ENCODE data around the gene MRPL37. TPM values are rescaled to one million over a fixed set of nuclear protein-coding genes. Genes with fewer than 3 reads are reported as not detected.

Gene MRPL37
- total and polyA plus RNA-seq, 8 donors: 24.8 to 111 (median 50.9) TPM

- 89 to 95% (median 92%) methylated on average over 9 of the region's 9 CpGs for WGBS, 5 donors
- no peaks in the 10 kb centered on the region for H3K27me3 ChIP-seq
- H3K4me1 ChIP-seq: peaks cover 23 to 31% (median 27%) of the 10 kb centered on the region in 4 donors
- peaks cover 83 to 92% (median 85%) of the 10 kb centered on the region in 4 donors for H3K36me3 ChIP-seq
- TF ChIP-seq EP300 (IDR thresholded peaks at IDR 0.05) (no peak), POLR2A (IDR thresholded peaks at IDR 0.05) (no peak), POLR2AphosphoS5 (IDR thresholded peaks at IDR 0.05) (no peak)
- TF ChIP-seq, protein P1, sequence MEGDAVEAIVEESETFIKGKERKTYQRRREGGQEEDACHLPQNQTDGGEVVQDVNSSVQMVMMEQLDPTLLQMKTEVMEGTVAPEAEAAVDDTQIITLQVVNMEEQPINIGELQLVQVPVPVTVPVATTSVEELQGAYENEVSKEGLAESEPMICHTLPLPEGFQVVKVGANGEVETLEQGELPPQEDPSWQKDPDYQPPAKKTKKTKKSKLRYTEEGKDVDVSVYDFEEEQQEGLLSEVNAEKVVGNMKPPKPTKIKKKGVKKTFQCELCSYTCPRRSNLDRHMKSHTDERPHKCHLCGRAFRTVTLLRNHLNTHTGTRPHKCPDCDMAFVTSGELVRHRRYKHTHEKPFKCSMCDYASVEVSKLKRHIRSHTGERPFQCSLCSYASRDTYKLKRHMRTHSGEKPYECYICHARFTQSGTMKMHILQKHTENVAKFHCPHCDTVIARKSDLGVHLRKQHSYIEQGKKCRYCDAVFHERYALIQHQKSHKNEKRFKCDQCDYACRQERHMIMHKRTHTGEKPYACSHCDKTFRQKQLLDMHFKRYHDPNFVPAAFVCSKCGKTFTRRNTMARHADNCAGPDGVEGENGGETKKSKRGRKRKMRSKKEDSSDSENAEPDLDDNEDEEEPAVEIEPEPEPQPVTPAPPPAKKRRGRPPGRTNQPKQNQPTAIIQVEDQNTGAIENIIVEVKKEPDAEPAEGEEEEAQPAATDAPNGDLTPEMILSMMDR (IDR thresholded peaks at IDR 0.05): no peak
- intact Hi-C loops (cut with DNase I; ENCODE audit: low total_unique reads): loop anchor here (10.0 kb wide), 1 partner anchor 189 kb away; the partner anchor contains the start of gene SSBP3
- H3K9me3 ChIP-seq: no peaks in the 10 kb centered on the region
- H3K4me3 ChIP-seq: no peak overlapping the region
- H3K27ac ChIP-seq: no peak overlapping the region
- no peak for DNase-seq
Measured at GRCh38 chr1:54215523-54215922, 15.6 kb downstream of the MRPL37 start.

- WGBS, 5 donors: 24 to 47% (median 35%) methylated on average over 11 of the region's 11 CpGs
- H3K36me3 ChIP-seq: peaks cover 47 to 69% (median 61%) of the 10 kb centered on the region in 4 donors
Measured at GRCh38 chr1:54218883-54219687, 19.1 kb downstream of the MRPL37 start.

GRCh38 chr1:54219688-54220003 lies 19.7 kb downstream of the MRPL37 start:
- H3K4me3 ChIP-seq: no peak overlapping the region
- no peaks in the 10 kb centered on the region for H3K27me3 ChIP-seq
- peak overlapping the region in 4 of 5 donors; percentile 70 to 87 (median 78) for H3K27ac ChIP-seq
- TF ChIP-seq, protein P1 (IDR thresholded peaks at IDR 0.05): no peak
- TF ChIP-seq POLR2AphosphoS5 (IDR thresholded peaks at IDR 0.05) (no peak), POLR2A (IDR thresholded peaks at IDR 0.05) (no peak), EP300 (IDR thresholded peaks at IDR 0.05) (no peak)
- peaks cover 26 to 41% (median 32%) of the 10 kb centered on the region in 4 donors for H3K4me1 ChIP-seq
- no peak for DNase-seq
- intact Hi-C loops (cut with DNase I; ENCODE audit: low total_unique reads): loop anchor here (10.0 kb wide), 1 partner anchor 185 kb away; the partner anchor contains the start of gene SSBP3
- 42 to 66% (median 50%) methylated on average over 3 of the region's 3 CpGs for WGBS, 5 donors
- H3K9me3 ChIP-seq: no peaks in the 10 kb centered on the region
- H3K36me3 ChIP-seq: peaks cover 42 to 69% (median 58%) of the 10 kb centered on the region in 4 donors

More at GRCh38 chr1:54218883-54219687, 19.1 kb downstream of the MRPL37 start:
- intact Hi-C loops (cut with DNase I; ENCODE audit: low total_unique reads): loop anchor here (10.0 kb wide), 1 partner anchor 186 kb away; the partner anchor contains the start of gene SSBP3
- Histone ChIP-seq H3K9me3 (no peaks in the 10 kb centered on the region), H3K27ac (peak overlapping the region; percentile 70 to 87 (median 75)), H3K4me3 (no peak overlapping the region), H3K27me3 (no peaks in the 10 kb centered on the region), H3K4me1 (peaks cover 26 to 41% (median 32%) of the 10 kb centered on the region in 4 donors)
- TF ChIP-seq POLR2AphosphoS5 (IDR thresholded peaks at IDR 0.05) (no peak), POLR2A (IDR thresholded peaks at IDR 0.05) (no peak), EP300 (IDR thresholded peaks at IDR 0.05) (no peak)
- TF ChIP-seq, protein P1 (IDR thresholded peaks at IDR 0.05): no peak
- peak; percentile 59 to 64 for DNase-seq

GRCh38 chr1:54220004-54220811 lies 20.2 kb downstream of the MRPL37 start:
- Histone ChIP-seq H3K36me3 (peaks cover 36 to 69% (median 57%) of the 10 kb centered on the region in 4 donors), H3K27me3 (no peaks in the 10 kb centered on the region), H3K9me3 (no peaks in the 10 kb centered on the region), H3K4me1 (peaks cover 26 to 41% (median 32%) of the 10 kb centered on the region in 4 donors), H3K27ac (peak overlapping the region in 4 of 5 donors; percentile 70 to 87 (median 78)), H3K4me3 (no peak overlapping the region)
- WGBS, 5 donors: 38 to 59% (median 53%) methylated on average over 14 to 18 of the region's 18 CpGs
- intact Hi-C loops (cut with DNase I; ENCODE audit: low total_unique reads): no loop called here
- DNase-seq: peak in 1 of 2 donors; percentile 60
- TF ChIP-seq POLR2A (IDR thresholded peaks at IDR 0.05) (no peak), POLR2AphosphoS5 (IDR thresholded peaks at IDR 0.05) (no peak), EP300 (IDR thresholded peaks at IDR 0.05) (no peak)
- TF ChIP-seq, protein P1 (IDR thresholded peaks at IDR 0.05): no peak
